ENCODE data around the gene ERGIC3.

Gene ERGIC3

DNA sequence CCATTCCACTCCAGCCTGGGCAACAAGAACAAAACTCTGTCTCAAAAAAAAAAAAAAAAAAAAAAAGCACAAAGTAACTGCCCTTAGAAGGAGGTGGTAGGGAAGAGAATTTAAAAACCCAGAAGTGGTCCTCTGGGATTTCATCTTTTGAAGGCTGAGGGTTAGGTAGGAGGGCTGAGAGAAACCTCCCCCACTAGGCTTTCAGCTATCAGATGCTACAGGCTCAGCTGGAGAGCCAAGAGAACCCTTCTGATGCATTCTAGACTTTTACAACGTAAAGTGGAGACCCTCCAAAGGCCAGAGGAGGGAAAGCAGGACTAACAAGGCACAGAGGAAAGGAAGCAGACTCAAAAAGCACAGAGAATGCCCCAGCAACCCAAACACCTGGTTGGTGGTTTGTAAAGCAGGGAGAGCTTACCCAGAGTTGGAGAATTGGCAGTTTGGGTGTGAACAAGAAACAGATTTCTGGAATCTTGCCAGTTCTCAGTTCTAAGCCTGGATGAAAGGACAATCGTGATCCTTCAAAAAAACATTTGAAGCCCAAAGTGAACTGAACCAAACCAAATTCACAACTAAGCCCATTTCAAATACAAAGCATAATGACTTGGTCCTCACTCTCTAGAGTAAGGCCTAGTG is 50.6 kb downstream of the ERGIC3 start:
- no peaks in the 10 kb centered on the region for H3K36me3 ChIP-seq (ENCODE audit: low read depth)
- no peak overlapping the region for H3K27ac ChIP-seq (ENCODE audit: poor library complexity, severe bottlenecking)
- no peak for TF ChIP-seq CTCF (IDR thresholded peaks at IDR 0.05; ENCODE audit: poor library complexity, severe bottlenecking)
- DNase-seq (ENCODE audit: low spot score) = peak; percentile 11
- H3K4me1 ChIP-seq (ENCODE audit: insufficient read depth, poor library complexity, severe bottlenecking) = no peaks in the 10 kb centered on the region
- no peak for ATAC-seq (ENCODE audit: low read depth)
- H3K9me3 ChIP-seq (ENCODE audit: severe bottlenecking) = no peaks in the 10 kb centered on the region
- H3K4me3 ChIP-seq (ENCODE audit: severe bottlenecking) = no peak overlapping the region
- no peaks in the 10 kb centered on the region for H3K27me3 ChIP-seq (ENCODE audit: insufficient read depth, poor library complexity, severe bottlenecking)

DNA sequence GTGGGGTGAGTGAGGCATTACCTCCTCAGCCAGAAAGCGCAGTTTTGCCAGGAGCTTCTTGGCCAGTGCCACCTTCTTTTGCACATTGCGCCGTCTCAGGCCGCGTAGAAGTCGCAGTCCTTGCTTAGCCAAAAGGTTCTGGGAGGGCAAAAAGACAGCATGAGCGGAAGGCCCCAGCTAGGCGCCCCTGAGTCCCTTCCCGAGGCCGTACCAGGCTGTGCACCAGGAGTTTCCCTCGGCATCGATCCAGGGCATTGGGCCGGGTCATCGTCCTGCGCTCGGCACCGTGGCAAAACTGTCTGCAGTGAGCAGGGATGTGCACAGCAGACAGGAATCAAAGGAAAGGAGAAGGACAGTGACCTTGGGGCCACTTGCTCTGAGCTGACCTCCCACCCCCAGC is 53.6 kb downstream of the ERGIC3 start:
- Histone ChIP-seq H3K4me3 (ENCODE audit: severe bottlenecking) (no peak overlapping the region), H3K4me1 (ENCODE audit: insufficient read depth, poor library complexity, severe bottlenecking) (no peaks in the 10 kb centered on the region), H3K36me3 (ENCODE audit: low read depth) (no peaks in the 10 kb centered on the region), H3K27me3 (ENCODE audit: insufficient read depth, poor library complexity, severe bottlenecking) (no peaks in the 10 kb centered on the region), H3K27ac (ENCODE audit: poor library complexity, severe bottlenecking) (no peak overlapping the region), H3K9me3 (ENCODE audit: severe bottlenecking) (no peaks in the 10 kb centered on the region)
- ATAC-seq (ENCODE audit: low read depth) (no peak), DNase-seq (ENCODE audit: low spot score) (peak; percentile 78)
- TF ChIP-seq CTCF (IDR thresholded peaks at IDR 0.05; ENCODE audit: poor library complexity, severe bottlenecking) = no peak

DNA sequence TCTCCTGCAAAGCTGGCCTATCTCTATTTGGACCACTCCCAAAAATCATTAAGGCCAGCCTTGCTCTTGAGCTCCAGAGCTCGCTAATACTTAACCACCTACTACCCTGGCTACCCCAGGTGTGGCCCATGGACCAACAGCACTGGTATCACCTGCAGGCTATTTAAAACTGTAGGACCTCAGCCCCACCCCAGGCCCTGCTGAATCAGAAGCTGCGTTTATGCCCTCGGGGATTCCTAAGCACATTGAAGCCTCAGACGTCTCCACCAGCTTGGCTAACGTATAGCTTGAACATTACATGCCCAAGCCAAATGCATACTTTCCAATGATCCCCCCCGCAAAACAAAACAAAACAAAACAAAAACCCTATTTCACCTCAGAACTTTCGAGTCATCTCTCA is 54.0 kb downstream of the ERGIC3 start:
- Histone ChIP-seq H3K27me3 (ENCODE audit: insufficient read depth, poor library complexity, severe bottlenecking) (peaks cover 4% of the 10 kb centered on the region), H3K27ac (ENCODE audit: poor library complexity, severe bottlenecking) (no peak overlapping the region), H3K4me1 (ENCODE audit: insufficient read depth, poor library complexity, severe bottlenecking) (no peaks in the 10 kb centered on the region), H3K4me3 (ENCODE audit: severe bottlenecking) (no peak overlapping the region), H3K9me3 (ENCODE audit: severe bottlenecking) (no peaks in the 10 kb centered on the region), H3K36me3 (ENCODE audit: low read depth) (no peaks in the 10 kb centered on the region)
- DNase-seq (ENCODE audit: low spot score) = peak; percentile 75
- peak; percentile 33 for ATAC-seq (ENCODE audit: low read depth)
- no peak for TF ChIP-seq CTCF (IDR thresholded peaks at IDR 0.05; ENCODE audit: poor library complexity, severe bottlenecking)

- no peak for TF ChIP-seq CTCF (IDR thresholded peaks at IDR 0.05; ENCODE audit: poor library complexity, severe bottlenecking)
- no peaks in the 10 kb centered on the region for H3K4me1 ChIP-seq (ENCODE audit: insufficient read depth, poor library complexity, severe bottlenecking)
- no peak overlapping the region for H3K27ac ChIP-seq (ENCODE audit: poor library complexity, severe bottlenecking)
- DNase-seq (ENCODE audit: low spot score) = peak; percentile 45
- H3K4me3 ChIP-seq (ENCODE audit: severe bottlenecking) = no peak overlapping the region
- peaks cover 9% of the 10 kb centered on the region for H3K27me3 ChIP-seq (ENCODE audit: insufficient read depth, poor library complexity, severe bottlenecking)
- H3K36me3 ChIP-seq (ENCODE audit: low read depth) = no peaks in the 10 kb centered on the region
- no peak for ATAC-seq (ENCODE audit: low read depth)
- no peaks in the 10 kb centered on the region for H3K9me3 ChIP-seq (ENCODE audit: severe bottlenecking)
Observed at GRCh38 chr20:35597186-35597585, 55.3 kb downstream of the ERGIC3 start.

- no peaks in the 10 kb centered on the region for H3K36me3 ChIP-seq (ENCODE audit: low read depth)
- H3K4me1 ChIP-seq (ENCODE audit: insufficient read depth, poor library complexity, severe bottlenecking) = no peaks in the 10 kb centered on the region
- DNase-seq (ENCODE audit: low spot score) (peak; percentile 57), ATAC-seq (ENCODE audit: low read depth) (no peak)
- no peak overlapping the region for H3K27ac ChIP-seq (ENCODE audit: poor library complexity, severe bottlenecking)
- peaks cover 9% of the 10 kb centered on the region for H3K27me3 ChIP-seq (ENCODE audit: insufficient read depth, poor library complexity, severe bottlenecking)
- no peak overlapping the region for H3K4me3 ChIP-seq (ENCODE audit: severe bottlenecking)
- no peaks in the 10 kb centered on the region for H3K9me3 ChIP-seq (ENCODE audit: severe bottlenecking)
- no peak for TF ChIP-seq CTCF (IDR thresholded peaks at IDR 0.05; ENCODE audit: poor library complexity, severe bottlenecking)
Observed at GRCh38 chr20:35598476-35598875, 56.6 kb downstream of the ERGIC3 start.
